K562 (cell line): ENCODE results near the gene CNTRL. TPM values are rescaled to one million over a fixed set of nuclear protein-coding genes. Genes with fewer than 3 reads are reported as not detected.

ENCODE experiments used
- GTF2E2 ChIP-seq: fragments of 200-800 bp; sonication (Bioruptor generic); IDR thresholded peaks from 2 replicates; pipeline ENCODE4 v1.6.1; 2016; ENCODE audit warnings: missing genetic modification characterization, missing compliant biosample characterization
- HBP1 ChIP-seq: fragments of 450-650 bp; formaldehyde crosslinking; IDR thresholded peaks from 2 replicates; pipeline ENCODE4 v1.4.0; 2022; ENCODE audit warnings: missing genetic modification characterization
- NCOR1 ChIP-seq: fragments of 450-650 bp; IDR thresholded peaks from 2 replicates; pipeline ENCODE4 v1.6.1; 2016; ENCODE audit warnings: mild to moderate bottlenecking, moderate library complexity
- SLC30A9 ChIP-seq: fragments of 250-450 bp; sonication (Bioruptor Pico); IDR thresholded peaks from 2 replicates; pipeline ENCODE4 v1.8.0; 2022; ENCODE audit warnings: mild to moderate bottlenecking, moderate library complexity
- SMARCA5 ChIP-seq: fragments of 450-650 bp; IDR thresholded peaks from 2 replicates; pipeline ENCODE4 v1.6.1; 2016
- ZBTB7A ChIP-seq: IDR thresholded peaks from 2 replicates; pipeline ENCODE4 v1.6.1; 2011; ENCODE audit warnings: low read depth, mild to moderate bottlenecking, low read length, moderate library complexity, borderline replicate concordance; ENCODE audit not compliant: control insufficient read depth
- ZNF280A ChIP-seq: fragments of 450-650 bp; IDR thresholded peaks from 2 replicates; pipeline ENCODE4 v1.6.1; 2018; ENCODE audit warnings: mild to moderate bottlenecking, low read depth; ENCODE audit not compliant: partially characterized antibody
- ZNF740 ChIP-seq, 3 experiments: fragments of 200-800 bp in 1 of 3; sonication (Bioruptor generic) in 1 of 3; sonication (generic) in 1 of 3; formaldehyde crosslinking in 1 of 3; IDR thresholded peaks; 2 replicates each; pipeline versions ENCODE4 v1.6.1 to v1.8.0; 2016 to 2022; ENCODE audit warnings: mild to moderate bottlenecking in 2 of 3, missing compliant biosample characterization in 2 of 3, missing genetic modification characterization in 2 of 3, missing genetic modification reagents in 1 of 3
- polyA plus RNA-seq, 8 experiments: library from polyadenylated mRNA; depleted of rRNA in 4 of 8; stranded (reverse) in 5 of 8; unstranded in 3 of 8; fragments of >200 nt; fragmentation: Nextera tagmentation in 2 of 8; fragmentation: Illumina TruSeq in 1 of 8; extraction: Ambion mirVana in 2 of 8; extraction: Trizol in 1 of 8; gene quantifications; 2 replicates each; pipeline versions ENCODE4 v1.2.1 to v1.2.3, GENCODE V29; 2011 to 2014; ENCODE audit warnings: inconsistent platforms in 1 of 8, missing spikeins in 1 of 8
- total RNA-seq, 7 experiments: library from RNA; depleted of rRNA in 6 of 7; stranded (reverse); fragments of >200 nt in 6 of 7; fragmentation: Illumina TruSeq in 2 of 7; extraction: Trizol in 2 of 7; gene quantifications; 2 replicates each; pipeline versions ENCODE4 v1.2.1 to v1.2.3, GENCODE V29; 2011 to 2021; ENCODE audit warnings: low replicate concordance in 1 of 7

The CNTRL gene
- total and polyA plus RNA-seq, 9 of the 15 experiments (the other 6 are each of a cell fraction or from before 2014, with no cell fraction given): 9.2 to 28.9 (median 20.5) TPM

GRCh38 chr9:121189006-121189405 lies 114.3 kb downstream of the CNTRL start (continued):
- TF ChIP-seq ZBTB7A (no peak), GTF2E2 (no peak), NCOR1 (no peak), ZNF740 (CRISPR knock-in tag; IDR thresholded peaks at IDR 0.05) (no peak), ZNF740 (tag; IDR thresholded peaks at IDR 0.05) (no peak), SLC30A9 (CRISPR knock-in tag) (no peak), SMARCA5 (no peak), HBP1 (CRISPR knock-in tag) (no peak), ZNF280A (no peak)
- TF ChIP-seq, all 486 proteins: peak for 0
